A549 (cell line): ENCODE results near the gene RTN4.

ENCODE experiments used
- BCL3 ChIP-seq: fragments of >200 bp; sonication (Bioruptor Twin); formaldehyde crosslinking; IDR thresholded peaks from 3 replicates; pipeline ENCODE4 v1.6.1; 2016
- BHLHE40 ChIP-seq: IDR thresholded peaks from 2 replicates; pipeline ENCODE4 v1.6.1; 2012; ENCODE audit warnings: low read depth, low read length, inconsistent platforms
- CHD4 ChIP-seq: fragments of 200-600 bp; sonication (generic); IDR thresholded peaks from 2 replicates; pipeline ENCODE4 v1.6.1; 2016; ENCODE audit warnings: antibody characterized with exemption, mild to moderate bottlenecking, borderline replicate concordance
- CTCF ChIP-seq: fragments of >200 bp; sonication (Bioruptor Twin); formaldehyde crosslinking; IDR thresholded peaks from 3 replicates; pipeline ENCODE4 v1.5.1; 2016
- EHF ChIP-seq: fragments of 250-450 bp; sonication (Bioruptor Pico); IDR thresholded peaks from 2 replicates; pipeline ENCODE4 v1.5.0; 2020; ENCODE audit warnings: mild to moderate bottlenecking
- HMGXB4 ChIP-seq: fragments of 250-450 bp; sonication (Bioruptor Pico); IDR thresholded peaks from 2 replicates; pipeline ENCODE4 v1.5.0; 2021; ENCODE audit warnings: mild to moderate bottlenecking, moderate library complexity, borderline replicate concordance
- KDM1A ChIP-seq: fragments of 200-600 bp; sonication (generic); IDR thresholded peaks from 2 replicates; pipeline ENCODE4 v1.6.1; 2016; ENCODE audit warnings: low read depth, mild to moderate bottlenecking
- POLR2A ChIP-seq: IDR thresholded peaks from 2 replicates; pipeline ENCODE4 v1.6.1; 2012; ENCODE audit warnings: mild to moderate bottlenecking, low read length
- RARB ChIP-seq: fragments of 250-450 bp; sonication (Bioruptor Pico); IDR thresholded peaks from 2 replicates; pipeline ENCODE4 v1.8.0; 2021; ENCODE audit warnings: mild to moderate bottlenecking, moderate library complexity

- TF ChIP-seq HMGXB4: peak; percentile 59; the same call in 1 of the 2 replicates
- peak; percentile 59 for TF ChIP-seq CTCF
- TF ChIP-seq CHD4: no peak
- TF ChIP-seq POLR2A: peak; percentile 35; the same call in 1 of the 2 replicates
- no peak for TF ChIP-seq BCL3
- TF ChIP-seq RARB (CRISPR knock-in tag): no peak
- no peak for TF ChIP-seq KDM1A
- no peak for TF ChIP-seq EHF (CRISPR knock-in tag)
- no peak for TF ChIP-seq BHLHE40
Measured at GRCh38 chr2:55049043-55049820, 1.0 kb downstream of the RTN4 start.
